Measurements from ENCODE around the gene CFAP43. TPM values are rescaled to one million over a fixed set of nuclear protein-coding genes. Genes with fewer than 3 reads are reported as not detected.

Gene CFAP43
- total and polyA plus RNA-seq, 10 of the 15 experiments (the other 5 are each of a cell fraction or from before 2014, with no cell fraction given): 0.06 to 0.14 (median 0.10) TPM; not detected in 5

GRCh38 chr10:104122225-104123107 lies 109.7 kb downstream of the CFAP43 start (continued):
- TF ChIP-seq NR2C2 (IDR thresholded peaks at IDR 0.05; ENCODE audit: borderline replicate concordance, control insufficient read depth, insufficient read length, low read depth) (no peak), RAD21 (IDR thresholded peaks at IDR 0.05; ENCODE audit: insufficient read depth, low read depth, low read length) (no peak), ZNF687 (IDR thresholded peaks at IDR 0.05) (no peak), NFXL1 (IDR thresholded peaks at IDR 0.05; ENCODE audit: borderline replicate concordance) (no peak), RUNX3 (IDR thresholded peaks at IDR 0.05; ENCODE audit: low read length) (0 out of 2 replicates have a peak, but pooled peaks have one; percentile 12), TAF1 (IDR thresholded peaks at IDR 0.05; ENCODE audit: borderline replicate concordance, low read depth, low read length) (no peak), ZBED1 (IDR thresholded peaks at IDR 0.05; ENCODE audit: borderline replicate concordance) (no peak), CBX3 (IDR thresholded peaks at IDR 0.05; ENCODE audit: borderline replicate concordance, low read depth) (no peak), YY1 (IDR thresholded peaks at IDR 0.05; ENCODE audit: low read depth, low read length) (no peak), SMAD1 (IDR thresholded peaks at IDR 0.05; ENCODE audit: low read depth, partially characterized antibody) (peak; percentile 64), RAD51 (IDR thresholded peaks at IDR 0.05) (no peak), RBBP5 (conservative IDR thresholded peaks at IDR 0.05) (no peak), WRNIP1 (IDR thresholded peaks at IDR 0.05; ENCODE audit: borderline replicate concordance, low read depth, low read length) (no peak), ASH2L (IDR thresholded peaks at IDR 0.05; ENCODE audit: borderline replicate concordance, low read depth) (no peak), NRF1 (conservative IDR thresholded peaks at IDR 0.05; ENCODE audit: low read depth, low read length) (no peak), PML (IDR thresholded peaks at IDR 0.05; ENCODE audit: low read length) (no peak; the same call in 1 of the 2 replicates), TARDBP (IDR thresholded peaks at IDR 0.05; ENCODE audit: borderline replicate concordance) (no peak), ZNF207 (IDR thresholded peaks at IDR 0.05; ENCODE audit: borderline replicate concordance) (peak; percentile 71), ATF7 (IDR thresholded peaks at IDR 0.05; ENCODE audit: low read depth) (peak; percentile 74), JUND (IDR thresholded peaks at IDR 0.05; ENCODE audit: low read depth, low read length) (0 out of 2 replicates have a peak, but pooled peaks have one; percentile 26)
- TF ChIP-seq, protein P1, sequence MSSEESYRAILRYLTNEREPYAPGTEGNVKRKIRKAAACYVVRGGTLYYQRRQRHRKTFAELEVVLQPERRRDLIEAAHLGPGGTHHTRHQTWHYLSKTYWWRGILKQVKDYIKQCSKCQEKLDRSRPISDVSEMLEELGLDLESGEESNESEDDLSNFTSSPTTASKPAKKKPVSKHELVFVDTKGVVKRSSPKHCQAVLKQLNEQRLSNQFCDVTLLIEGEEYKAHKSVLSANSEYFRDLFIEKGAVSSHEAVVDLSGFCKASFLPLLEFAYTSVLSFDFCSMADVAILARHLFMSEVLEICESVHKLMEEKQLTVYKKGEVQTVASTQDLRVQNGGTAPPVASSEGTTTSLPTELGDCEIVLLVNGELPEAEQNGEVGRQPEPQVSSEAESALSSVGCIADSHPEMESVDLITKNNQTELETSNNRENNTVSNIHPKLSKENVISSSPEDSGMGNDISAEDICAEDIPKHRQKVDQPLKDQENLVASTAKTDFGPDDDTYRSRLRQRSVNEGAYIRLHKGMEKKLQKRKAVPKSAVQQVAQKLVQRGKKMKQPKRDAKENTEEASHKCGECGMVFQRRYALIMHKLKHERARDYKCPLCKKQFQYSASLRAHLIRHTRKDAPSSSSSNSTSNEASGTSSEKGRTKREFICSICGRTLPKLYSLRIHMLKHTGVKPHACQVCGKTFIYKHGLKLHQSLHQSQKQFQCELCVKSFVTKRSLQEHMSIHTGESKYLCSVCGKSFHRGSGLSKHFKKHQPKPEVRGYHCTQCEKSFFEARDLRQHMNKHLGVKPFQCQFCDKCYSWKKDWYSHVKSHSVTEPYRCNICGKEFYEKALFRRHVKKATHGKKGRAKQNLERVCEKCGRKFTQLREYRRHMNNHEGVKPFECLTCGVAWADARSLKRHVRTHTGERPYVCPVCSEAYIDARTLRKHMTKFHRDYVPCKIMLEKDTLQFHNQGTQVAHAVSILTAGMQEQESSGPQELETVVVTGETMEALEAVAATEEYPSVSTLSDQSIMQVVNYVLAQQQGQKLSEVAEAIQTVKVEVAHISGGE (CRISPR knock-in tag; IDR thresholded peaks at IDR 0.05): no peak
- TF ChIP-seq, protein P2, sequence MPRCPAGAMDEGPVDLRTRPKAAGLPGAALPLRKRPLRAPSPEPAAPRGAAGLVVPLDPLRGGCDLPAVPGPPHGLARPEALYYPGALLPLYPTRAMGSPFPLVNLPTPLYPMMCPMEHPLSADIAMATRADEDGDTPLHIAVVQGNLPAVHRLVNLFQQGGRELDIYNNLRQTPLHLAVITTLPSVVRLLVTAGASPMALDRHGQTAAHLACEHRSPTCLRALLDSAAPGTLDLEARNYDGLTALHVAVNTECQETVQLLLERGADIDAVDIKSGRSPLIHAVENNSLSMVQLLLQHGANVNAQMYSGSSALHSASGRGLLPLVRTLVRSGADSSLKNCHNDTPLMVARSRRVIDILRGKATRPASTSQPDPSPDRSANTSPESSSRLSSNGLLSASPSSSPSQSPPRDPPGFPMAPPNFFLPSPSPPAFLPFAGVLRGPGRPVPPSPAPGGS (IDR thresholded peaks at IDR 0.05; ENCODE audit: borderline replicate concordance, insufficient read depth, low read depth, low read length, poor library complexity, severe bottlenecking): no peak

Data from GM12878 (cell line).